Head of caudate nucleus (tissue), 42 donors: ENCODE data around the gene RMI2.
"Not testable (repeated sequence)": the region's sequence is repeated elsewhere in the genome, so short reads cannot be mapped to it uniquely, and the experiment has no call there.

ENCODE experiments used
- DNase-seq, 42 donors: peaks; one replicate each; pipeline versions ENCODE4 v3.0.0 to v3.0.0-alpha.2; 2020 to 2021; ENCODE audit warnings: mixed read lengths in 7 of 42
- intact Hi-C: fragments of 100-400 bp; cut with DNase I; formaldehyde crosslinking; loops from one replicate; pipeline ENCODE4 v1.15.0; 2022

RMI2 gene

DNA sequence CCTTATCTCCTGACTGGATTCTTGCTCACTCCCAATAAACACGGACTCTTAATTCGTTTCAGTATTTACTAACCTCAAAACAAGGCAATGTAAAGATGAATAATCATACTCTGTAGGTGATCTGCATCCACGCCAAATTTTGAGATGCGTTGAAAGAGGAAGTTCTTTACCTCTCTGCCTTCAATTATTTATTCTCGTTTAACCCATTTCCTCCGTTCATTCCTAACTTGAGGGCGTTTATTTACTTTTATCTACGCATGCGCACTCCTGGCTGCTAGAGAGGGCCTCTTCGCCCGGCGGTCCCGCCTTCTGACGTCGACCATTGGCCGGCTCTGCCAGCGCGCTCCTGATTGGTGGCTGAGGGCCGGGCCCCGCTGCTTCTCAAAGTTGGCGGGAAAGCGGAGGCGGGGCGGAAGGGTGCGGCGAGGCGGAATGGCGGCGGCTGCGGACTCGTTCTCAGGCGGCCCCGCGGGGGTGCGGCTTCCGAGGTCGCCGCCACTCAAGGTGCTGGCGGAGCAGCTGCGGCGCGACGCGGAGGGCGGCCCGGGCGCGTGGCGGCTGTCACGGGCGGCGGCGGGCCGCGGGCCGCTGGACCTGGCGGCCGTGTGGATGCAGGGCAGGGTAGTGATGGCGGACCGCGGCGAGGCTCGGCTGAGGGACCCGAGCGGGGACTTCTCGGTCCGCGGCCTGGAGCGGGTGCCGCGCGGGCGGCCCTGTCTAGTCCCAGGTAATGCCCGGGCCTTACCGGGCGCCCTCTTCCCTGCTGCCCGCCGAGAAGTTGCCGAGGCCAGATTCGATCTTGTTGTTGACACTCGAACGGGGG is at the start of gene RMI2:
Gene RMI2, plus strand, starts transcription at position 420 of the 823 bp plus-strand sequence. Its CDS starts 13 bp downstream, at position 433.
- intact Hi-C loops = loop anchor here (2.0 kb wide), 1 partner anchor 88 kb away; the partner anchor contains the start of gene SOCS1
- peak; percentile 90 to 98 (median 96) for DNase-seq

DNA sequence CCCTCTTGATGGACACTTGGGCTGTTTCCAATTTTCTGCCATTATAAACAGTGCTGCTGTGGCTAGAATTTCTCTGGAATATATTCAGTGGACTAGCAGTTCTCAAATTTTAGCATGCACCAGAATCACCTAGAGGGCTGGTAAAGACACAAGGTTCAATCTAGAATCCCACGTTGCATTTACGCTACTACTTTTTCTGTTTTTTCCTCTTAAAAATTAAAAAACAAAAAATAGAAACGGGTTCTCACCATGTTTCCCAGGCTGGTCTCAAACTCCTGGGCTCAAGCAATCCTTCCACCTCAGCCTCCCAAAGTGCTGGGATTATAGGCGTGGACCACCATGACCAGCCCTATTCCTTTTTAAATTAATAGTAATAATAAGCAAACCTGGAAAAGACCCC is 49.6 kb upstream of the RMI2 start:
- intact Hi-C loops = no loop called here
- no peak for DNase-seq

DNA sequence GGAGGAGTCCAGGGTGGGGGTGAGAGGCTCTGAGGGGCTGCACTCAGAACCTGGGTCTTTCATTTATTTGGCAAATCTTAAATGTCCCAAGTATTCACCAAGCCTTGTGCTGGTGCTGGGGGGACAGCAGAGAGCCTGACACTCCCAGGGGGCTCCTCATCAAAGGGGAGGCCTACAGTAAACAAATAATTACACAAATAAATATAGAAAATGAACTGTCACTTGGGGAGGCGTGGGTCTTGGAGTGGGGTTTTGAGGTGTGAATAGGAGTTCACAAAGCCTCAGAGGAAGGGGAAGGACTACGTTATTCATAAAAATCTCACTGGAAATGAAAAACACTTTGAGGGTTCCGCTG is 48.9 kb upstream of the RMI2 start:
- no peak for DNase-seq
- intact Hi-C loops = no loop called here

DNA sequence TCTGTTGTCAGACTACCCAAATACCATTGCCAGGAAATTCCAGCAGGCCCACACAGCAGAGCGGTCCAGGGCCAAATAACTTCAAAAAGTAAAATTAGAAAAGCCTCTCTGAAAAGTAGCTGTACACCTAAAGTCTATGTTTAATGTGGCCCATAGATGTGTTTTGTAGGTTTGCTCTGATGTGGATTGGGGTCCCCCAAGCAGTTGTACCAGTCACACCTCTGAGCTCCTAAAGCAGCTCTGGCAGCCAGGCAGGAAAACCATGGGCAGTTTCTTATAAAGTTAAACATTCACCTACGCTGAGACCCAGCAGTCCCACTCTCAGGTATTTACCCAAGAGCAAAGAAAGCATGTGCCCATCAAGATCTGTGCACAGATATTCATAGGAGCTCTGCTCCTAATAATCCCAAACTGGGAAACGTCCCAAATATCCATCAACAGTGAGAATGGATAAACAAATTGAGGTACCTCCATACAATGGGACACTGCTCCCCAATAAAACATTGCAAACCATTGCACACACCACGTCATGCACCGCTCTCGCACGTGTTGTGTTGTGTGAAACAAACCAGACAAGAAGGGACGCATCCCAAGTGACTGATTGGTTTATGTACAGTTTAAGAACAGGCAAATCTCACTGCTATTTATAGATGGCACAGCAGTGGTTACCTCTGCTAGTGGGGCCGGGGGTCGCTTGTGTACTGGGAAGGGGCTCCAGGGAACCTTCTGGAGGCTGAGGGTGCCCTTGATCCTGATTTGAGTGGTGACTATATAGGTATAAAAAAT is 48.4 kb upstream of the RMI2 start:
- DNase-seq = no peak
- intact Hi-C loops = no loop called here

DNA sequence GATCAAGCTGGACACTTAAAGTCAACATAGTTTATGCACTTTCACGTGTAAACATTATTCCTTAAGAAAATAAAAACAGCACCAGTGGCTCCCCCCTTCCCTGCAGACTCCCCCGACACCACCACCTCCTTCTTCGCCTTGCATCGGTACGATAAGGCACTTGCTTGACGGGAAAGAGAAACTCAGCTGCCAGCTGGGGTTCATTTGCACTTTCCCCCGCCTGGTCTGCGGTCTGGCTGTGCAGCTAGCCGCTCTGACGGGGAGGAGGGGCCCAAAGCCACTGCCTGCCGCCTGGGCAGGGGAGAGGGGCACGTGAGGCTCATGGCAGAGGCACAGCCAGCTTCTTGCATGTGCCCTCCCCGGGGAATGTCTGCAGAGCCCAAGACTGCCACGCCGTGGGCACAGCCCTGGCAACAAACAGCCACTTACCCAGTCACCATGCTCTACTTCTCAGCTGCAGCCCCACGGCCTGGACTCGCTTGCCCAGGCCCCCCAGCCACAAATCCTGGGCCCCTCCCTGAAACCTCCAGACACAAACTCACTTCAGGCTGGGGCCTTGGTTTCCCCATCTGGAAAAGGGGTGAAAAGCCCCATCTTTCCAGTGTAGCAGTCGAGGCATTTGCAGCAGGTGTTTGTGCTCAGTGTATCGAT is 47.6 kb upstream of the RMI2 start:
- DNase-seq = peak; percentile 53 to 91 (median 75)
- intact Hi-C loops = no loop called here

DNA sequence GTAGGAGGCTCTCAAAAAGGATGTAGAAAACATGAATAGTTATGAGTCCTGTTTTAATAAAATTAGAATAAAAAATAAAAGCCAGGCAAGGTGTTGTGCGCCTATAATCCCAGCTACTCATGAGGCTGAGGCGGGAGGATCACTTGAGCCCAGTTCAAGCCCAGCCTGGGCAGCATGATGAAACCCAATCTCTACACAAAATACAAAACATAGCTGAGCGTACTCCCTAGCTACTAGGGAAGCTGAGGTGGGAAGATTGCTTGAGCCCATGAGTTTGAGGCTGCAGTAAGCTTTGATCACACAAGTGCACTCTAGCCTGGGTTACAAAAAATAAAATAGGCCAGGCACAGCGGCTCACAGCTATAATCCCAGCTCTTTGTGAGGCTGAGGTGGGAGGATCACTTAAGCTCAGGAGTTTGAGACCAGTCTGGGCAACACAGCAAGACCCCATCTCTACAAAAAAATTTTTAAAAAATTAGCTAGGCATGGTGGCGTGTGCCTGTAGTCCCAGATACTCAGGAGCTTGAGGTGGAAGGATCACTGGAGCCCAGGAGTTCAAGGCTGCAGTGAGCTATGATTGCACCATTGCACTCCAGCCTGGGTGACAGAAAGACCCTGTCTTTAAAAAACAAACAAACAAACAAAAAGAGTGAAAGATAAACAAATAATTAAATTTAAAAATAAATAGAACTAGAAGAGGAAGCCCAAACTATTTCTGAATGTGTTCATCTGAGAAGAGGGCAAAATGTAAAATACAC is 46.9 kb upstream of the RMI2 start:
- intact Hi-C loops = no loop called here
- DNase-seq = no peak

DNA sequence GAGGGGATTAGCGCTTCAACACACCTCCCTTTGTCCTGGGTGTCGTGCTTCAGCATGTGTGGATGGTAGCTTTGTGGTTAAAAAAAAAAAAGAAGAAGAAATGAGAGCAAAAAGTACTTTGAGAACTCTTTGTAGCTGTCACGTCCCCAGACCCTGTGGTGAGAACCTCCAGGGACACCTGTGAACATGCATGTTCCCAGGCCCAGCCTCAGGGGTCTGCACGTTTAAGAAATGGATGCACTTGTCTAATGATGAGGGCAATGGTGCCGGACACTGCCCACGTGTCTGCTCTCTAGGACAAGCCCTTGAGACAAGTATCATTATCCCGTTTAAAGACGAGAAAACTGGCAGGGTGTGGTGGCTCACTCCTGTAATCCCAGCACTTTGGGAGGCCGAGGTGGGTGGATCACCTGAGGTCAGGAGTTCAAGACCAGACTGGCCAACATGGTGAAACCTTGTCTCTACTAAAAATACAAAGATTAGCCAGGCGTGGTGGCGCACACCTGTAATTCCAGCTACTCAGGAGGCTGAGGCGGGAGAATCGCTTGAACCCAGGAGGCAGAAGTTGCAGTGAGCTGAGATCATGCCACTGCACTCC is 46.2 kb upstream of the RMI2 start:
- DNase-seq, intact Hi-C loops: not testable (repeated sequence)

DNA sequence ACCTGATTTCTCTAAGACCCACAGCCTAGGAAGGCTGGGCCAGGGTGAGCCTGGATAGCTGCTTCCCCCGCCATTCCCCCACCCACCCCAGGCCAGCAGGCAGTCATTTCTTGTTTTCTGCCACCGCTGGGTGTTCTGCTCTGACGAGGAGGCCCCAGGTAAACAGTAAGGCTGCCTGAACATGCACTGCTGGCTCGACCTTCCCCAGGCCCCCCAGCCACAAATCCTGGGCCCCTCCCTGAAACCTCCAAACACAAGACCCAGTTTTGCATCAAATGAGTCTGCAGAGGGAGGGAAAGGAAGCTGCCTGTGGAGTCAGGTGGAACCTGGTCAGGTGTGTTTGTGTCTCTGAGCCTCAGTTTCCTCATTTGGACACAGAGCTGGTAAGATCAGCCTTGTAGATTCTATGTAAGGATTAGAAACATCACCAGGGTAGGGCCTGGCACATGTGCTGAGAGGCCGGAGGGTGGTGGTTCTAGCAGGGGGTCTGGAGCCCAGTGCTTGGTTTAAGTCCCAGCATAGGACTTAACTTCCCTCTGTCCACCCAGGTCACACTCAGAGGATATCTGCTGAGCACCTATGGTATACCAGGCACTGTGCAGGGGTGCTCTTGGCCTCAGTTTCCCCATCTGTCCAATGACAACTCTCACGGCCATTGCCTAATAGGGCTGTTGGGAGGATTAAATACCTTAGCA is 45.2 kb upstream of the RMI2 start:
- DNase-seq = no peak
- intact Hi-C loops = no loop called here

DNA sequence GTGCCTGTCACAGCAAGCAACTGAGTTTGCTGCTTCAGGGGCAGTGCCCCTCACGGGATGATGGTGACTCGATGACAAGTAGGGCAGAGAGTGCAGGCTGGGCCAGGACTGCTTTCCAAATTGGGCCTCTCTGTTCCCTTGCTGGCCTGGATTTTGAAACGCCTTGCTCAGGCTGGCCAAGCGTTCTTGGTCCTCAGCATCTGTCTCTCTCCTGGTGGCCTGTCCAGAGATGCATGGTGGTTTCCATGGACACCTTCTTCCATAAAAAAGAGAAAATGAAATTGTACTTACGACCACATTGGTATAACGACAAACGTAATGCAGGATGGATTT is 44.7 kb upstream of the RMI2 start:
- DNase-seq = no peak
- intact Hi-C loops = no loop called here

DNA sequence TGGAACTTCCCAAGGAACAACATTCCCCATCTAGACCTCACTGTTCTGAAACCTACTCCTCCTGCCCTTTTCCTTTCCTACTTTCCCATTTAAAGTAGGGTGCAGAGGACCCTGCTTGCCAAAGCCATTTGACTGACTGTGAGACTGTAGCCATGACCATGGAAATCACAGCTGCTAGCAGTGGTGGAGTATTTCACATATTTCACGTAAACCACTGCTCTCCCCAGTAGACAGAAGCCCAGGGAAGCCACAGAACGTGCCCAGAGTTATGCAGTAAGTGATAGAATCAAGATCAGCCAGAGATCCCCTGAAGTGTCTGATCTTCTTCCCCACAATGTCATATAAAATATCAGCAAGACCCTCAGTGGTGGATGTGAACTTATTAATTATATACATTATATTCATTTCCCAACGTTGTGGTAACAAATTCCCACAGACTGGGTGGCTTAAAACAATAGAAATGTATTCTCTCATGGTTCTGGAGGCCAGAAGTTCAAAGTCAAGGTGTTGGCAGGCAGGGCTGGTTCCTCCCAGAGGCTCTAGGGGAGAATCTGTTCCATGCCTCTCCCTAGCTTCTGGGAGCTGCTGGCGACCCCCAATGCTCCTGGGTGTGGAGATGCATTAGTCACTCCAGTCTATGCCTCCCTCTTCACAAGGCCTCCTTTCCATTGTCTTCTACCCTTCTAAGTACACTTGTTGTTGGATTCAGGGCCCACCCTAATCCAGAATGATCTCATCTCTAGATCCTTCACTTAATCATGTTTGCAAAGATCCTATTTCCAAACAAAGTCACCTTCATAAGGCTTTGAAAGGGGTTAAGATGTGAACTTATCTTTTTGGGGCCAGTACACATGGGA is 43.4 kb upstream of the RMI2 start:
- intact Hi-C loops = no loop called here
- DNase-seq = no peak

DNA sequence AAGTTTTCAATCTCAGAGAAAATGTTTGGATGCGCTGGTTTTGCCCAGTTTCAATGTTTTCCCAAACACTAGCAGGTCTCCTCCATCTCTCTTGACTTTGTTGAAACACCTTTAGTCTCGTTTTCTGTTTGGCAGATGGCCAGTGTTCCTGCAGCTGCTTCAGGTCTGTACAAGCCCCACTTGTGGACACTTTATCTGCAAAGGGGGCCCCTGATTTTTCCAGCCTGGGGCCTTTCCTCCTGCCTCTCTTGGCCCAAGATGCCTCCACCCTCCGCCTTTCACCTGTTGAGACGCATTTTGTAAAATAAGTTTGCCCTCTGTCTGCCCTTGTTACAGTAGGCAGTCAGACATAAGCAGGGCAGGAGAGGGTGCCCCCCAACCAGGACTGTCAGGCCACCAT is 42.3 kb upstream of the RMI2 start:
- no peak for DNase-seq

DNA sequence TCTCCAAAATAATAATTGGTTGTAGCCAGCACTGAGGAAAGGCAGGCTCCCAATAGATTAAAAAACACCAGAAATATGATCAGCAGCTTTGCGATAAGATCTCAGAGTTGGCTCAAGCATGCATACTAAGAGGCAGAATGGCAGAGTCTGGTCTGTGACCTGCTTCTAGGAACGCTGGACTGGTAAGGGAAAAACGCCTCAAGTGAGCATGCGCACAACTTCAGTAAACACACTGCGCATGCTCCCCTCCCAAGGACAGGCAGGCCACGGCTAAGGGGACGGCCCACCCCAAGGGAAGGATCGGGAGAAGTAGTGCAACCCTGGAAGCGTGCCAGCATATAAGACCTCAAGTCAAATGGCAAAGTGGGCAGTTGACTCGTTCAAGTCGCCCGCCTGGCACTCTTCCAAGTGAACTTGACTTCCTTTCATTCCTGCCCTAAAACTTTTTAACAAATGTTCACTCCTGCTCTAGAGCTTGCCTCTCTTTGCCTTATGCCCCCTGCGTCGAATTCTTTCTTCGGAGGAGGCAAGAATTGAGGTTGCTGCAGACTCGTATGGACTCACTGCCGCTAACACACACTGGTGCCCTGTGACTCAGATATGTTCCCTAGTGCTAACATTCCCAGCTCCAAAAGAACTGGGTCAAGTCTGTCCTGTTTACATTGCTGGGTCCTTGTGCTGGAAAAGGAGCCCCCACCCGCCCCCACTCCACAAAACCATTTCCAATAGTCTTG is 41.7 kb upstream of the RMI2 start:
- no peak for DNase-seq

More for the DNA sequence above, 42.3 kb upstream of the RMI2 start:
- intact Hi-C loops = no loop called here

DNA sequence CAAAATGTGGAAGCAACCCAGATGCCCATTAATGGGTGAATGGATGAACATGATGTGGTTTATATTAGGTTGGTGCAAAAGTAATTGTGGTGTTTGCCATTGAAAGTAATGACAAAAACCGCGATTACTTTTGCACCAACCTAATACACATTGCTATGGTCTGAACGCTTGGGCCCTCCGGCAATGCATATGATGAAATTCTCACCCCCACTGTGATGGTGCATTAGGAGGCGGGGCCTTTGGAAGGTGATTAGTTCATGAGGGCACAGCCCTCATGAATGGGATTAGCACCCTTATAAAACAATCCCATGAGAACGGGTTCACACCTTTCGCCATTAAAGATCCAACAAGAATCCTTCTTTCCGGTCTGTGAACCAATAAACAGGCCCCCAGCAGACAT is 38.9 kb upstream of the RMI2 start:
- intact Hi-C loops = no loop called here
- no peak for DNase-seq

More for the DNA sequence above, 41.7 kb upstream of the RMI2 start:
- intact Hi-C loops = no loop called here

DNA sequence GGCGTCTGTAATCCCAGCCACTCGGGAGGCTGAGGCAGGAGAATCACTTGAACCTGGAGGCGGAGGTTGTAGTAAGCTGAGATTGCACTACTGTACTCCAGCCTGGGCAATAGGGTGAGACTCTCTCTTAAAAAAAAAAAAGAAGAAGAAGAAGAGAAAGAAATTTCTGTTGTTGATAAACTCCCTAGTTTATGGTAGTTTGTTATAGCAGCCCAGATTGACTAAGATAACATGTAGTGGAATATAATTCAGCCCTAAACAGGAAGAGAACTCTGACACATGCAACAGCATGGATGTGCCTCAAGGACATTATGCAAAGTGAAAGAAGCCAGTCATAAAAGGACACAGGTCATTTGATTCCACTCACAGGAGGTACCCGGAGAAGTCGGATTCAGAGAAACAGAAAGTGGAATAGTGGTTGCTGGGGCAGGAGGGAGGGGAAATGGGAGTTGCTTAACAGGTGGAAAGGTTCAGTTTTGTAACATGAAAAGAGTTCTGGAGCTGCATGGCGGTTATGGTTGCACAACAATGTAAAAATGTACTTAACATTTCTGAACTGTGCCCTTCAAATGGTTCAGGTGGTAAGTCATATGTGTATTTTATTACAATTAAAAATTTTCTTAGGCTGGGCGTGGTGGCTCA is 38.1 kb upstream of the RMI2 start:
- no peak for DNase-seq
- intact Hi-C loops = no loop called here

DNA sequence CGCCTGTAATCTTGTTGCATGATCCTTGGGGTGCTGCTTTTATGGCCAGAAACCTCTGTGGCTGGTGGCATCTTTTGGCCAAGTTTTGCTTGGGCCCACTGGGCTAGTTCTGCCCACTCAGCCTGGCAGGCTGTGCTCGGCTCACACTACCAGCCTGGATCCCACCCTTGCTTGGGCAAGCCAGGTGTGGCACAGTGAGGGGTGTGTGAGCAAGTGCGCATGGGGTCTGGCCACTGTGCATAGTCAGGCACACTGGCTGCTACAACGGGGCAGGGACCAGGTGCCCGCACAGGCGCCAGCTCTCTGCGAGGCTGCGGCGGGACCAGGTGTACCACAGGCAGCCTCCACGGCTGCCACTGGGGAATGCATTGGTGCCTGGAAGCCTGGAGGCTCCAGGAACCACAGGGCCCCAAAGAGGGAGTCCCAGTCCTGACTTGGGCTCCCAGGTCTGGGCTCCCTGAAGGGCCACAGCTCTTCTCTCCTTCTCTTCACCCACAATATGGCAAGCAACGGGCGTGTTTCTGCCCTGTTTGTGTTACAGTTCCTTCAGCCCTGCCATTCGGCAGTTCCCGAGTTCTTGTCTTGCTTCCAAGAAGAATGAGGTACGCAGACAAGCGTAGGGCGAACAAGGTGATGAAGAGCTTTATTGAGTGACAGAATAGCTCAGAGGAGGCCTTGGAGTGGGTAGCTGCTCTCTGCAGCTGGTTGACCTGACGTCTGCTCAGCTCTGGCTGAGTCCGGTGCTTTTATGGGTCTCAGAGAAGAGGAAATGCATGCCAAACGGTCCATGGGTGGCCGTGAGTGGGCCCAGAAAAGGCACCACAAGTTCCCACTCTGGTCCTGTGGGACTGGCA is 37.4 kb upstream of the RMI2 start:
- no peak for DNase-seq
- intact Hi-C loops = no loop called here
